Ishikawa (cell line): ENCODE results near the gene CHST5.

Experiments
- CEBPB ChIP-seq: IDR thresholded peaks from 2 replicates; pipeline ENCODE4 v1.6.1; 2012
- CREB1 ChIP-seq: IDR thresholded peaks from 2 replicates; pipeline ENCODE4 v1.6.1; 2012; ENCODE audit warnings: low read depth
- EGR1 ChIP-seq: IDR thresholded peaks from 2 replicates; pipeline ENCODE4 v1.6.1; 2012
- EP300 ChIP-seq: IDR thresholded peaks from 2 replicates; pipeline ENCODE4 v1.6.1; 2012; ENCODE audit warnings: borderline replicate concordance
- FOXM1 ChIP-seq: IDR thresholded peaks from 2 replicates; pipeline ENCODE4 v1.6.1; 2012; ENCODE audit warnings: low read depth, borderline replicate concordance
- MAX ChIP-seq: IDR thresholded peaks from 2 replicates; pipeline ENCODE4 v1.6.1; 2012
- NFIC ChIP-seq: IDR thresholded peaks from 2 replicates; pipeline ENCODE4 v1.6.1; 2012
- RAD21 ChIP-seq: IDR thresholded peaks from 2 replicates; pipeline ENCODE4 v1.6.1; 2012; ENCODE audit warnings: low read depth
- REST ChIP-seq: IDR thresholded peaks from 2 replicates; pipeline ENCODE4 v1.6.1; 2012; ENCODE audit warnings: low read depth, mild to moderate bottlenecking
- TAF1 ChIP-seq: IDR thresholded peaks from 2 replicates; pipeline ENCODE4 v1.6.1; 2012; ENCODE audit warnings: low read depth, mild to moderate bottlenecking
- TCF12 ChIP-seq: IDR thresholded peaks from 2 replicates; pipeline ENCODE4 v1.6.1; 2012; ENCODE audit warnings: low read depth
- TEAD4 ChIP-seq: IDR thresholded peaks from 2 replicates; pipeline ENCODE4 v1.6.1; 2012
- USF1 ChIP-seq: IDR thresholded peaks from 2 replicates; pipeline ENCODE4 v1.6.1; 2012
- YY1 ChIP-seq: IDR thresholded peaks from 2 replicates; pipeline ENCODE4 v1.6.1; 2012; ENCODE audit warnings: low read depth
- ZBTB7A ChIP-seq: IDR thresholded peaks from 2 replicates; pipeline ENCODE4 v1.6.1; 2012; ENCODE audit warnings: low read depth

CHST5 gene

GRCh38 chr16:75555707-75556430, 20.0 kb upstream of the CHST5 start, which contains the start of gene TMEM231:
Gene TMEM231, minus strand, starts transcription at chr16:75556252. Its CDS starts 43 bp downstream, at chr16:75556209.
- TF ChIP-seq ZBTB7A (no peak), EP300 (no peak), RAD21 (no peak), YY1 (no peak), TEAD4 (no peak), FOXM1 (no peak; the same call in 1 of the 2 replicates), EGR1 (peak; percentile 58), MAX (peak; percentile 83), TCF12 (peak; percentile 5; the same call in 1 of the 2 replicates), NFIC (no peak), REST (no peak), CREB1 (no peak), TAF1 (peak; percentile 55), USF1 (no peak), CEBPB (no peak)

GRCh38 chr16:75555213-75555706, 19.4 kb upstream of the CHST5 start:
- TF ChIP-seq NFIC (no peak), TAF1 (peak; percentile 23; the same call in 1 of the 2 replicates), ZBTB7A (no peak), TCF12 (0 out of 2 replicates have a peak, but pooled peaks have one; percentile 26), REST (no peak), YY1 (0 out of 2 replicates have a peak, but pooled peaks have one; percentile 28), USF1 (no peak), CREB1 (peak; percentile 83), RAD21 (no peak)

- TF ChIP-seq USF1 (no peak), MAX (no peak), YY1 (no peak), TCF12 (no peak), EGR1 (no peak), NFIC (no peak), TEAD4 (no peak), REST (no peak), EP300 (no peak), TAF1 (no peak), ZBTB7A (no peak), RAD21 (no peak), CREB1 (no peak), FOXM1 (no peak), CEBPB (no peak)
Measured at GRCh38 chr16:75552951-75553350, 17.0 kb upstream of the CHST5 start.

- TF ChIP-seq MAX (peak; percentile 41; the same call in 1 of the 2 replicates), NFIC (peak; percentile 92), CEBPB (no peak), TCF12 (peak; percentile 65; the same call in 1 of the 2 replicates), USF1 (peak; percentile 81), TEAD4 (peak; percentile 83), RAD21 (peak; percentile 94), EGR1 (peak; percentile 77; the same call in 1 of the 2 replicates), EP300 (peak; percentile 77; the same call in 1 of the 2 replicates), CREB1 (no peak), REST (no peak), FOXM1 (no peak; the same call in 1 of the 2 replicates), YY1 (peak; percentile 38; the same call in 1 of the 2 replicates), TAF1 (no peak), ZBTB7A (no peak)
Measured at GRCh38 chr16:75550211-75550662, 14.3 kb upstream of the CHST5 start.
